CD4-positive, alpha-beta T cell treated with Interleukin-12 subunit alpha and Interleukin-12 subunit beta, for 1 hour (primary cell): ENCODE data around the gene MS4A4A.
"Not testable (repeated sequence)": the region's sequence is repeated elsewhere in the genome, so short reads cannot be mapped to it uniquely, and the experiment has no call there.

Experiments used
- DNase-seq: peaks from one replicate; pipeline ENCODE4 v3.0.0-alpha.2; 2020

Gene MS4A4A

DNA sequence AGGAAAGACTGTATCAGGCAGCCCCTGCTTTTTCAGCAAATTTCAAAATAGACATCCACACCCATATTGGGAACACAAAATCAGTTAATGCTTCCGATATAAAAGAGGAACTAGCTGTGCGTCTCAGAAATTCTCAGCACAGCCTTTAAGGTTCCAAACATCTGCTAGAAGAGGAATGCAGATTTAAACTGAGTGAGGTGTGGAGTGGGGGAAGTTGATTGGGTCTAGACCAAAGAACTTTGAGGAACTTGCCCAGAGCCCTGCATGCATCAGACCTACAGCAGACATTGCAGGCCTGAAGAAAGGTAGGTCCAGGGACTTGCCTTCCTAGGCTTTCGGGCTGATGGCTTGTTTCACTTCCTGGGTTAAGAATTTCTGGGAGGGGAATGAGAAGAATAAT, at the start of gene MS4A4A:
Gene MS4A4A (plus strand): TSS at position 255 of the 400 bp plus-strand sequence. CDS start 10 bp downstream, at position 265.
- DNase-seq = no peak

DNA sequence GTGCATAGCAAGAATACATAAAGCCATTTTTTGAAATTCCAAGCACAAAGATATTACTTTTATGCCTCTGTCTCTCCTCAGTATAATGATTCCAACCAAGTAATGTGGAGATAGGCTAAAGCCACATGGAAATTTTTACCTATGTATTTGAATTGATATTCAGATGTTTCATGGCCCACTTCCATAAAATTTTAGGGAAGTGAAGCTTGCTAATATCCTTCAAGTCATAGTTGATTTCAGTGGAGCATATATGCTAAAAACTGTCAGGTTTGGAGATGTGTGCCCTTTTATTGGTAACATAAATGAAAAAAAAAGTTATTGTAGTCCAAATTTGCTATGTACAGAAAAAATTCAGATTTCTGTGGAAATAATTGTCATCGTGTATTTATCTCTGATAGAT, 49.8 kb upstream of the MS4A4A start:
- no peak for DNase-seq

DNA sequence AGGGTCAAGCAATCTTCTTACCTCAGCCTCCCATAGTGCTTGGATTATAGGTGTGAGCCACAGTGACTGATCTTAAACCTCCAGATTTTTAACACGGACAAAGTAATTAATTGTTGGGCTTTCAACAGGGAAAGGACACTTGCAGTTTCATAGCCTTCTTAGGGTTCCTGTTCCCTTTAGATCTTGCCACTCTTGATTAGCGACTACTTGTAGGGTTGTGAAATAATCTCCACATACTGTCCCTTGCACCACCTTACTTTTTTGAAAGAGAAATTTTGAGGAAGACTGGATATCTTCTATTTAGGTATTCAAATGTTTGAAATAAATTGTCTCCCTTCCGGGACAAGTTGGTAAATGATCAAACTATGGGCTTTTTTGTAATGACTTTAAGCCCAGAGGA, 45.1 kb upstream of the MS4A4A start:
- DNase-seq = no peak

DNA sequence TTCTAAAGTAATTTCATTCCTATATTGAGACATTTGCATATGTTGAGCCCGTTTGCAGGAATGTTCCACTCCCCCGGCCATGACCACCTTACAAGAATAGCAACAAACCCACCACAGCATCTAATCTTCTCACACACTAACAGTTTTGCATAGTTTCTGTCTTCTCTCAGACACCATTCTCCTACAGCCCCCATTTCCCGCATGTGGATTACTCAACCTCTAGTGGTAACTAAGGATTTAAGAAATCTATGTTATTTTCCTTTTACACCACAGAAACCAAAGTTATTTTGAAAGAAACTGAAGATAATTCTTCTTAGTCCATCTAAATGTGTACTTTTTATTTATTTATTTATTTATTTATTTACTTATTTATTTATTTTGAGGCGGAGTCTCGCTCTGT, 39.8 kb upstream of the MS4A4A start:
- no peak for DNase-seq

DNA sequence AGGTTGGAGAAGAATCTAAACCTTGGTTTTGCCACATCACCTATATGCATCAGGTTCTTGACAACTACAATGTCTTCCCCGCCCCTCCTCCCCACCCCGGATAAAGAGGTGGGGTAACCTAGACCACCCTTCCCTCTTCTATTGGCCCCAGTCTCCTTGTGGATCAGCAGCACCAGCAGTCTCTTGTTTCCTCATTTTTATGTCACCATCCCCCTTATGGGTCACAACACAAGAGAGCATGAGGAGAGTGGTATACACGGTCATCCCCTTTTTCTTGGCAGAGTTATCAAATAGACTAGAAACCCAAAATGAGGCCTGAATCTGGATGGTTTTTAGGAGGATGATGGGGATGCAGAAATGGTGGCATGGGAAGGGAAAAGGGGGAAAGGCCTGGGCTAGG, 38.7 kb upstream of the MS4A4A start:
- no peak for DNase-seq

DNA sequence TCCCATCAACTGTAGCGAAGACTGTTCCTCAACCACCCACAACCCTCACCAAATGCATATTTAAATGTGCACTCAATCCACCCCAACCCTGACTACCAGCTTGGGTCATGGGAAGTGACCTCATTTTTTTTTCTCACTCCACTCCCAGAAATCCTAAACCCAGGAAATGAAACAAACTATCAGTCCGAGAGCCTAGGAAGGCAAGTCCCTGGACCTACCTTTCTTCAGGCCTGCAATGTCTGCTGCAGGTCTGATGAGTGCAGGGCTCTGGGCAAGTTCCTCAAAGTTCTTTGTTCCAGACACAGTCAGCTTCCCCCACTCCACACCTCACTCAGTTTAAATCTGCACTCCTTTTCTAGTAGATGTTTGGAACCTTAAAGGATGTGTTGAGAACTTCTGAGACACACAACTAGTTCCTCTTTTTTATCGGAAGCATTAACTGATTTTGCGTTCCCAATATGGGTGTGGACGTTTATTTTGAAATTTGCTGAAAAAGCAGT, 37.7 kb upstream of the MS4A4A start, which contains the start of gene MS4A4E:
Gene MS4A4E (minus strand): TSS at position 398 of the 500 bp plus-strand sequence. CDS start 13,082 bp downstream, outside the sequence.
- no peak for DNase-seq

DNA sequence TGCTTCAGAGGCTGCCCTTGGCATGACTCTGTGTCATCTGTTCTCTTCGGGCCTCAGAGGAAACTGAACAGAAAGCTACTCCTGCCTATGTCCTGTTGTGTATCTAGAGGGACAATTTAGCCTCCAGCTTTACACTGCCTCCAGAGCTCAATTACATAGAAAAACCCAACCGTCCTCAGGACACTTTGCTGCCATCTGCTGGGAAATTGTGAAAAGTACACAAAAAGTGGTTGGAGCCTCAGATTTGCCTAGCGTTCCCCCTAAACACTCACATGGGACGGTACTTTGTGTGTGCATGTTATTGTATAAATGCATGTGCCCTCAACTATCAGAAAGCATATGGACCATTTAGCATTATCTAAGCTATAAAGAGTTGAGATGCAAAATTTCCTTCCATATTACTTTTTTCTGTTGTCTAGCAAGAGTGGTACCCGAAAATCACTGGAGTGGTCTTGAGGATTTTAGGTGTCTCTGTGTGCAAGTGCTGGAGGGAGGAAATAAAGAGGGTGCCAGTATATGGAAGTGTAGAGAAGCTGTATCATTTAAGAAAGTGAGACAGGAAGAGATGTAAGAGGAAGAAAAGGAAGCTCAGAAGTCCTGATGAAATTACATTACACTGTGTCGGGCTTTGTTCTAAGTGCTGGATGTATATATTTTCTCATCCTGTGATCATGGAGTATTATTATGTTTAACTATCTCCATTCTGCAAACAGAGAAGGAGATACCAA, 28.8 kb upstream of the MS4A4A start:
- peak; percentile 24 for DNase-seq

DNA sequence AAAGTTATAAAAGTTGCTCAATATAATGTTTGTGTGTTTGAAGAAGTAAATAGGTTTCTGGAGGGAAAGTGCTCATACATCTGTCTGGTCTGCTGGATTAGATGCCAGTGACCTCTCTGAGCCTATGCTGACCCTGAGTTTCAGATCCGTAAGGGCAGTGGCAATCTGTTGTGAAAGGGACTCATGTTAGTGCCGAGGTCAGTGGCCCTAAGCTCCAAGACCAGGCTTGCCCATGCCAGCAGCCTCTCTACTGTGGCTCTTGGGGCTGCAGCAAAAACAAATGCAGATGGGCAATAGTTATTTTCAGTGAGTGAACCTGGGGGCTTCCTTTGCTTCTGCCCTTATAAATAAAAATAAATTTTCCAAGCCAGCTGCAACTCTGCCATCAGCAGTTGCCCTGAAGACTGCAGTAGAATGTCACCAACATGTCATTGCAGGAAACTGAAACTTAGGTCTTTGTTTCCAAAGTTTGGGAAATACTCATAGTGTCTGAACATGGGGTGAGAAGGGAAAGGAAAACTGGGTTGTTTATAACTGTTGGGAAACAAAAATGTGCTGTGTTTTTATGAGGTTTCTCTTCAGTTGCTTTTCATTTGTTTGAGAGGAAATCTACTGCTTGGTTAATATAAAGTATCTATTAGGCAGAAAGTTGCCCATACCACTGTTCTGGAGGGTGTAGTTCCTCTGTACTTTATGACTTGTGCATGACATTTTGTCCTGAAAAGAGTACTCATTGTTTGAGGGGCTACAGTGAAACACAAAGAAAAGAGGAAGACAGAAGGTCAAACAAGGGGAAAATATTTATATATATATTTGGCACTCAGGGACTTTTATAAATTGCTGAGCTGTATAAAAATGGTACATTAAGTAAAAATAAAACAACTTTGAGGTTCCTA, 28.0 kb upstream of the MS4A4A start:
- DNase-seq = no peak

DNA sequence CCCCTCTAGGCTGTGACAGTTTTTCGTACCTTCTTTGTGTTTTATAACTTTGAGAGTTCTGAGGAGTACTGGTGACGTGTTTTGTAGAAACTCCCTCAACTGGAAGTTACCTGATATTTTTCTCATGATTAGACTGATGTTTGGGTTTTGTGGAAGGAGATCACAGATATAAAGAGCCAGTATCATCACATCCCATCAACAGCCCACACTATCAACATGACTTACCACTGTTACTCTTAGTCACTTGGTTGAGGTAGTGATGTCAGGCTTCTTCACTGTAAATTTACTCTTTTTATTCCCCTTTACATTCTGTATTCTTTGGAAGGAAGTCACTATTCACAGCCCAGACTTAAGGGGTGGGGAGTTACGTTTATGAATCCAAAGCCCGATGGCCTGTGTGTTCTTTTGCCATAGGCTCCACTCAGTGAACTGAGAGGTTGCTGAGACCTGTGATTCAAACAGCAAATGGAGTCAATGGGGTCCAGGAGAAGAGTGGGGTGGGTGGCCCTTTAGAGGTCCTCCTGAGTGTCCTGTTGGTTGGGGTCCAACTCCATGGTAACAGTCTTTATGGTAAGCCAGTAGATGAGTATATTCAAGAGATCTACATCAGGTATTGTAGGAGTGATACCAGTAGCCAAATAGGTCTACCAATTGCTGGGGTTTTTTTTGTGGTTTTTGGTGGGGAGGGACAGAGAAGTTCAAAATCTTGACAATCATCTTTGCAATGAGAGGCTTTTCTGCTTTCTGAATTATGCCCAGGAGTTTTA, 22.3 kb upstream of the MS4A4A start:
- DNase-seq = no peak

DNA sequence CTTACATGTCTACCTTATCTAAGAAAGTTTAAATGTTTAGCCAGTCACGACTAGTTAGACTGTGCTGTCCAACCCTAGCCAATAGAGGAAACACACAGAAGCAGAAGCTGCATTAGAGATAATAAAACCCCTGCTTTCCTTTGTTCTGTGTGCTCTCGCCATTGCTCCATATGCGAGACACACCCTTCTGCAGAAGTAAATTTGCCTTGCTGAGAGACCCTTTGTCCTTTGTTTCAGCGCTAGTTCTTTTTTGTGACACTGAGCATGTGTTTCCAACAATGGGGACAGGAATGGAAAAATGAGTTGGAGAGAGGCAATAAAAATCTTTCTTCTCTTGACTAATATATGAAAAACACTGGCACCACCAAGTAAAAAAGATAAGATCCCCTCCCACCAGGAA, 19.5 kb upstream of the MS4A4A start:
- DNase-seq = no peak

DNA sequence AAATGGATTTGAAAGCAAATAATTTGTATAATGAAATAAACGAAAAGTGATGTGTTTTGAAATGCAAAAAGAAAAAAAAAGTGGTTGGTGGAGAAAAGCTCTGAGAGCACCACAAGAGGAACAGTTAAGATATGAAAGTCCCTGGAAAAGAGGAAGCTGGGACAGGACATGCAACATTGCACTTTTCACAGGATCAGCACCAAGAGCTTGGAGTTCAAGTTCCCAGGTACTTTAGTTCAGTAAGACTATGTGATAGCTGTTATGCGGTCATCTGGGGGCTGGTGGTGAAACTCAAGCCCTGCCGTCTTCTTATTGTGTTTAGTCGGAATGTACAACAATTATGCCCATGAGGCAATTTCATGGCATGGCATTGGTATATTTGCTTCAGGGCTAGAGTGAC, 17.1 kb upstream of the MS4A4A start:
- DNase-seq = no peak

DNA sequence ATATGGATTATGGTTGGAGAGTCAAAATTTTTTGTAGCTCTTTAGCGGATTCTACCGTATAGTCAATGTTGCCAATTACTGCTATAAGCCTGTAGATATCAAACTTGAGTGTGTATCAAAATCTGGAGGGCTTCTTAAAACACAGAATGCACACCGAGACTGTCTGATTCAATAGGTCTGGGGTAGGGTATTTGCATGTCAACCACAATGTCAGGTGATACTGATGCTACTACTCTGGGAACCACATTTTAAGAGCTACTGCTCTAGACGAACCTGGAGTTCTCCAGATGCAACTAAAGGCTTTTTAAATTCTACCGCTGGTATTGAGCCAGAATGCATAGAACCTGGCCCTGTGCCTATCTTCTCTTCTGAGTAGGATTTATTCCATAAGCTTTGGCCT, 15.8 kb upstream of the MS4A4A start:
- no peak for DNase-seq

DNA sequence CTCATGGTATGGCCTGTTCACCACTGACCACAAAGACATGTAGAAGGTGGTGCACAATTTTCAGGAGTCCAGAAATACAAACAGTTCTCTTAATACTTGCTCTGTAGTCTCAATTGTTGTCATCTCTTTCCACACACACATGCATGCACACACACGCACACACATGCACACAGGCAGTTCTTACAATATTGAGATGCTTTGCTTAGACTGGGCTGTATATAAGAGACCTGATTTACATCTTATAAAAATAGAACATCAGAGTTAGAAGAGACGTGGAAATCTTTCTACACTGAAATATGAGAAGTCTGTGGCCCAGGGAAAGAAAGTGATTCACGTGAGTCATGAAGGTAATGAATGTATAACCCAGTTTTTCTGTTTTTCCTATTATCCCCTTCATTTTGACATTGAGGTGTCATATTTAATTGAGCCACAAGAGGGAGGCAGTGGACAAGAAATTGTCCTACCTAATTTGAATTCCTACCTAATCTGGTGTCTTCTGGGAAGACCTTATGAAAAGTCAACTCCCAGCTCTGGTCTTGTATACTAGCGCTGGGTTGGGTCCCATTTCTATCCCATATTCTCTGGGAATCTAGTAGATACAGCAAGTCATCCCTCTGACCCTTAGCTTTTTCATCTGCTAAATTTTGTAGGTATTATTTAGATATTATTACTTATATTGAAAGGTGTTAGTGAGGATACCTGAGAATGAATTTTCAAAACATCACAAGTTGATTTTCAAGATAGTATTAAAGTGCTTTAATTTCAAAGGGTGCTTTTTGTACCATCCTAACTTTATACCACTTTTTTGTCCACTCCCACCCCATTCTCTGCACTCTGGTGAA, 14.9 kb upstream of the MS4A4A start:
- peak; percentile 33 for DNase-seq

DNA sequence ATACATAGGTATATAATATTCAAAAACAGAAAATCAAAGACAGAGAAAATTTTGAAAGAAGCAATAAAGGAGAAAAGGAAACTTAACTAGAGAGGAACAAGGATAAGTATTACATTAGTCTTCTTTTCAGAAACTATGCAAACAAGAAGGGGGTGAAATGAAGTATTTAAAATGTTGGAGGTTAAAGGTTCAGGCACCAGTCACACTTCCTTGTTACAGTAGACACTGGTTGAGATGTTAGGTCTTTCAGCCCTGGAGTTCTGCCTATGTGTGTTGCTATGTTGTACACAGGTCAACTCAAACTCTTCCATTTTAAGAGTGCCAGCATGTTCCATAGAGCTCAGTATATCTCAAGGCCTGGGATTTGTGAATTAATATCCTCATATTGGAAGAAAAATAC, 6.0 kb upstream of the MS4A4A start:
- DNase-seq = no peak

DNA sequence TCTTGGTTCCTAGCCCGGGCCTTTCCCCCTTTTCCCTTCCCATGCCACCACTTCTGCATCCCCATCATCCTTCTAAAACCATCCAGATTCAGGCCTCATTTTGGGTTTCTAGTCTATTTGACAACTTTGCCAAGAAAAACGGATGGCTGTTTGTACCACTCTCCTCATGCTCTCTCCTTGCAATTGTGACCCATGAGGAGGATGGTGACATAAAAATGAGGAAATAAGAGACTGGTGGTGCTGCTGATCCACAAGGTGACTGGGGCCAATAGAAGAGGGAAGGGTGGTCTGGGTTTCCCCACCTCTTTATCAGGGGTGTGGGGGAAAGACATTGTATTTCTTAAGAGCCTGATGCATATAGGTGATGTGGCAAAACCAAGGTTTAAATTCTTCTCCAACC, 1.0 kb downstream of the MS4A4A start:
- DNase-seq = no peak

DNA sequence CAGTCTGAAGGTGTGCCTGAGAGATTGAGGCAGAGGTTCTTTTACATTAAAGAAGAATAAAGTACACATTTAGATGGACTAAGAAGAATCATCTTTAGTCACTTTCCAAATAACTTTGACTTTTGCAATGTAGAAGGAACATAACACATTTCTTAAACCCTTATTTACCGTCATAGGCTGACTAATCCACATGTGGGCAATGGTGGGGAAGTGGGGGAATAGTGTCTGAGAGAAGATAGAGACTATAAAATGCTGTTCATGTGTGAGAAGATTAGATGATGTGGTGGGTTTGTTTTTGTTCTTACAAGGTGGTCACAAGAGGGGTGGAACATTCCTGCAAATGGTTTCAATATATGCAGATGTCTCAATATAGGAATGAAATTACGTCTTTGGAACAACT, 1.8 kb downstream of the MS4A4A start:
- DNase-seq = no peak

DNA sequence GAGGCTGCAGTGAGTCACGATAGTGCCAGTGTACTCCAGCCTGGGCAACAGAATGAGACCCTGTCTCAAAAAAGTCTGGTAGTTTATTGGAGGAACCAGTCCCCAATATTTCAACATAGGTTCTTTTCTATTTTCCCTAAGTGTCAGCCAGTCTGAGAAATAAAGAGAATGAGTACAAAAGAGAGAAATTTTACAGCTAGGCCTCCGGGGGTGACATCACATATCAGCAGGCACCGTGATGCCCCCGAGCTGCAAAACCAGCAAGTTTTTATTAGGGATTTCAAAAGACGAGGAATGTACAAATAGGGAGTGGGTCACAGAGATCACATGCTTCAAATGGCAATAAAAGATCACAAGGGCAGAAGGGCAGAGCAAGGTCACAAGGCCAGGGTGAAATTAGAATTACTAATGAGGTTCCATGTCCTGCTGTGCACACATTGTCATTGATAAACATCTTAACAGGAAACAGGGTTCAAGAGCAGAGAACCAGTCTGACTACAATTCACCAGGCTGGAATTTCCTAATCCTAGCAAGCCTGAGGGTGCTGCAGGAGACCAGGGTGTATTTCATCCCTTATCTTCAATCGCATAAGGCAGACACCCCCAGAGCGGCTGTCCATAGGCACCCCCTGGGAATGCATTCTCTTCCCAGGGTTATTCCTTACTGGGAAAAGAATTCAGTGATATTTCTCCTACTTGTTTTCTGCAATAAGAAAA, 5.1 kb downstream of the MS4A4A start:
- not testable (repeated sequence) for DNase-seq

DNA sequence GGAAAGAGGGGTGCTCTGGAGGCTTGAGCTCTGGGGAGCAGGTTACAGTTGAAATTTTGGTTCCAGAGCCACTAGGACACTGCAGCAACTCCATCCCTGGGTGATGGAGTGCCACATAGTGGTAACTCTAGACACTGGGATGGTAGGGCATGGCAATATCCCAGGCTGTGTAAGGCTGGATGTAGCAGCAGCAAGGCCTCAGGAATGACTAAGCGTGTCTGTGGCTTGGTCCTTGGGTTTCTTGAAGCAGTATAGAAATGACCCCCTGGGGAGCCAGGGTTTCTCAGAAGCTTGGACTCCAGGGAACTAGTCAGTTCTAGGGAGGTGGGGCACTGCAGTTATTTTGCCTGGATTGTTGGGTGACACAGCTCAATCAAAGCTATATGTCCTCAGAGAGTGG, 8.1 kb downstream of the MS4A4A start:
- no peak for DNase-seq

DNA sequence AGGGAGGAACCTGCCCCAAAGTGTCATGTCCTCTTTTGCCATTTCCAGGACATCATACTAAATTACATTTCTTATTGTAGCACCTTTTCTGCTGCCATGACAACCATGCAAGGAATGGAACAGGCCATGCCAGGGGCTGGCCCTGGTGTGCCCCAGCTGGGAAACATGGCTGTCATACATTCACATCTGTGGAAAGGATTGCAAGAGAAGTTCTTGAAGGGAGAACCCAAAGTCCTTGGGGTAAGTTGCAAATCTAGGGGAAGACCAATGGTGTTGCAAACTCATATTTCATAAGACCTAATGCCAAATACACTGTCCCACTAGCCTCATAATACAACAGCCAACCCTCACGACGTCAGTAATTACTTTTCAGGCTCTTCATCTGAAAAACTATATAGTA, 11.7 kb downstream of the MS4A4A start:
- DNase-seq = no peak

DNA sequence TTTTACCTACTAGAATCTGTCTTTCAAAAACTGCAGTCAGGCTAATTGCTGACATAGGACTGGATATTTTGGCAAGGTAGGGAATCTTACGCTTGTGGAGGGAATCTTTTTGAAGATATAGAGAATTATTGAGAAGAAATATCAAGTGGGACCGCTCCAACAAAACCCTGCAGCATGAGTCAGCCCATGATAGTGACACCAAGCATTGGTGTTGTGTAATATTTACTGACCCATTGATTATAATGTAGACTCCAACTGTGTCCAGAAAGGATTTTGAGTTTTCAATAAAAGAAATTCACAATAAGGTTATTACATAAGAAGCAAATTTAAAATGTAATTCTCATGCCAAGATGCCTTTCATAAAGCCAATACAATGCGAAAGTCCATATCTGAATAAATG, 20.7 kb downstream of the MS4A4A start:
- DNase-seq = no peak

DNA sequence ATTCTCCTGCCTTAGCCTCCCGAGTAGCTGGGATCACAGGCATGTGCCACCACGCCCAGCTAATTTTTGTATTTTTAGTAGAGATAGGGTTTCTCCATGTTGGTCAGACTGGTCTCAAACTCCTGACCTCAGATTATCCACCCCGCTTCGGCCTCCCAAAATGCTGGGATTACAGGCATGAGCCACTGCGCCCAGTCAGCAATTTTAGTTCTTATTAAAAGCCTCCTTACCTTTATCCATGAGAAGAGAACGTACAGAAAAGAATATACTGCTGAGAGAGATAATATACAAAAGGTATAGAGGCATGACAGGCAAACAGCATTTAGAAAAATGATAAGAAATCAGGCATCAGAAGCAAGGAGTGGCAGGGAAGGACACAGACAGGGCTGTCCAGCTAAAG, 21.4 kb downstream of the MS4A4A start:
- not testable (repeated sequence) for DNase-seq

DNA sequence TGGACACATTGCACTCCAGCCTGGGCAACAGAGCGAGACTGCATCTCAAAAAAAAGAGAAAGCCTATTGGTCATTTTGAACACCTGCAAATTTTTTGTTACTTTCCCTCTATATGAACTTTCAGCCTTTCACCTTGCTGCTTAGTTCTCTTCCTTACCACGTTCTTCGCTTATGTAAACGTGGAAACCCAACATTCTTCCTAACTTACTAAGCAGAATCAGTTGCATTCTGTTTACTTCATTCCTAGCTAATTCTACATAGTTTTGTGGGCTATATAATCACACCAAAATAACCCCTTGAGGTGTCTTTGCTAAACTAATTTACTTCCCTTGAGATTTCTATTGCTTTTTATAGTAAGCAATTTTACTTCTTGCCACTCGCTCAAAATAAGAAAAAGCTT, 23.2 kb downstream of the MS4A4A start:
- no peak for DNase-seq
